OCI-LY7 (cell line): ENCODE measurements around the gene SLIRP. TPM values are rescaled to one million over a fixed set of nuclear protein-coding genes. Genes with fewer than 3 reads are reported as not detected.

Experiments used
- BruUV-seq: library from RNA; stranded (reverse); fragments of 400-500 nt; replicated peaks from 2 replicates; lab custom pipeline; 2021; lab: Mats Ljungman, UMichigan
- CTCF ChIA-PET: fragments of 300-600 bp; sonication (Branson Sonifier 250); formaldehyde crosslinking; loops from one replicate; lab custom pipeline; 2022; ENCODE audit warnings: antibody characterized with exemption; ENCODE audit not compliant: unreplicated experiment; lab: Charles Lee
- POLR2A ChIA-PET: fragments of 300-600 bp; sonication (Branson Sonifier 250); formaldehyde crosslinking; loops from one replicate; lab custom pipeline; 2022; ENCODE audit warnings: antibody characterized with exemption; lab: Charles Lee
- DNase-seq: peaks from one replicate; pipeline ENCODE4 v3.0.0-alpha.2; 2015; ENCODE audit warnings: low spot score
- H2AFZ ChIP-seq: fragments of 200-600 bp; sonication (generic), shearing (Covaris generic); 2 replicates; pipeline ENCODE4 v1.6.1; 2014; ENCODE audit warnings: mild to moderate bottlenecking, antibody characterized with exemption, low read length, moderate library complexity
- H3K27ac ChIP-seq: fragments of 200-600 bp; sonication (generic); 2 replicates; pipeline ENCODE4 v1.5.1; 2014; ENCODE audit warnings: mixed run types, low read depth, mild to moderate bottlenecking, moderate library complexity, low read length, inconsistent platforms; ENCODE audit not compliant: poor library complexity, severe bottlenecking
- H3K36me3 ChIP-seq: fragments of 200-600 bp; sonication (generic); 2 replicates; pipeline ENCODE4 v1.6.1; 2014; ENCODE audit warnings: mild to moderate bottlenecking, antibody characterized with exemption, low read length, moderate library complexity, mixed read lengths; ENCODE audit not compliant: insufficient read depth
- H3K4me1 ChIP-seq: fragments of 200-600 bp; sonication (generic); 2 replicates; pipeline ENCODE4 v1.5.1; 2014; ENCODE audit warnings: mild to moderate bottlenecking, low read length; ENCODE audit not compliant: insufficient read depth, poor library complexity, severe bottlenecking
- H3K4me2 ChIP-seq: fragments of 200-600 bp; sonication (generic); 2 replicates; pipeline ENCODE4 v1.6.1; 2014; ENCODE audit warnings: mild to moderate bottlenecking, low read length
- H3K4me3 ChIP-seq: fragments of 200-600 bp; sonication (generic); 2 replicates; pipeline ENCODE4 v1.5.1; 2014; ENCODE audit warnings: mild to moderate bottlenecking, low read depth, low read length; ENCODE audit not compliant: poor library complexity, severe bottlenecking
- H3K79me2 ChIP-seq: fragments of 200-600 bp; sonication (generic); 2 replicates; pipeline ENCODE4 v1.6.1; 2016; ENCODE audit warnings: low read depth, mild to moderate bottlenecking, low read length, moderate library complexity, mixed read lengths; ENCODE audit not compliant: insufficient read depth
- H3K9me2 ChIP-seq: fragments of 200-600 bp; sonication (generic); 2 replicates; pipeline ENCODE4 v1.6.1; 2016; ENCODE audit warnings: mild to moderate bottlenecking, low read length, mixed read lengths; ENCODE audit not compliant: insufficient read depth
- H3K9me3 ChIP-seq: fragments of 200-600 bp; sonication (generic); 2 replicates; pipeline ENCODE4 v1.6.1; 2014; ENCODE audit warnings: mild to moderate bottlenecking, mixed run types, low read length, mixed read lengths
- H4K20me1 ChIP-seq: fragments of 200-600 bp; sonication (generic); 2 replicates; pipeline ENCODE4 v1.6.1; 2014; ENCODE audit warnings: mild to moderate bottlenecking, antibody characterized with exemption, low read length, moderate library complexity, mixed read lengths; ENCODE audit not compliant: insufficient read depth
- EZH2phosphoT487 ChIP-seq: fragments of 200-600 bp; sonication (generic); IDR thresholded peaks from 2 replicates; pipeline ENCODE4 v1.6.1; 2018; ENCODE audit warnings: low read depth, borderline replicate concordance, mild to moderate bottlenecking, mixed run types, antibody characterized with exemption, low read length, moderate library complexity, mixed read lengths
- intact Hi-C: fragments of 100-400 bp; cut with micrococcal nuclease; formaldehyde crosslinking; loops from one replicate; pipeline ENCODE4 v1.10.0; 2022; ENCODE audit not compliant: unreplicated experiment
- total RNA-seq, 2 experiments: library from RNA; depleted of rRNA in 1 of 2; stranded (reverse); fragments of >200 nt in 1 of 2; shearing (Covaris generic) in 1 of 2; gene quantifications; 2 replicates each; pipeline ENCODE4 v1.2.3, GENCODE V29; 2014 to 2022
- TF ChIP-seq, protein P1 (sequence below): fragments of 200-600 bp; sonication (generic); conservative IDR thresholded peaks from 2 replicates; pipeline ENCODE4 v1.5.1; 2014; ENCODE audit warnings: mild to moderate bottlenecking, antibody characterized with exemption, low read length, moderate library complexity, mixed read lengths

SLIRP gene
- total RNA-seq, 2 experiments from 2014 or later: 147 to 159 TPM

DNA sequence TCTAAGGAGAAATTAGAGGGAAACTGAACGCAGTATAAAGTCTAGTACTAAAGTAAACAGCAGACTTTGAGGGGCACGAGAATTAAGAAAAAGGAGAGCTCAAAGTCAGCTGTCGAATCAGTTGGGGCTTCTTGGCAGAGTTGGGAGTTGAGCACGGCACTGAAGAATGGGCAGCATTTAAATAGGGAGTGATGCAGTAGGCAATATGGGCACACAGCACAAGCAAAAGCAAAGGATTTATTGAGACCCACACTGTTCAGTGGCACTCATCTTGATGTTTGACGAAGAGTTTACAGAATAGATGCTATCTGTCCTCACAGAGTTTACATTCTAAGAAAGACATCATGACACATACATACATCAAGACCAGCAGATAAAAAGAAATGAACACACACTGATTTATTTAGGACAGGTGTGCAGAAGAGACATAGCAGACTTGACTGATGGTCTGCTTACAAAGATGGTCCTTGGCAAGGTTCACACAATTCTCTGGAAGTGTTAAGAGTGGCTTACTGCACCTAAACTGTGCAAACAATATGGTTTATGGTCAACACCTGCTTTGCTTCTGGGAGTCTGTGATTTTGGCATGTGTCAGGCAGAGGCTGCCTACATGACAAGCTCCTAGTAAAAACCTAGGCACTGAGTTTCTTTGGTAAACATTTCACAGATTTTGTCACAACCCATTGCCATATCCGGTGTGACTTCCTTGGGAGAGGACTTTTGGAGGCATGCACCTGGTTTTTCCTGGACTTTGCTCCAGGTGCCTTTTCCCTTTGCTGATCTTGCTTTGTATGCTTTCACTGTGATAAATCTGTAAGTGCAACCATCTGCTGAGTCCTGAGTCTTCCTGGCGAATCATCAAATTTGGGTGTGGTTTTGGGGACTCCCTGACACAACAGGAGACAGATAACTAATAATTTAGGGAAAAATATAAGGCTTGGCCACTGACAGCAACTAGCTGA, 26.4 kb upstream of the SLIRP start:
- no peak overlapping the region for H3K4me2 ChIP-seq
- POLR2A ChIA-PET: interaction anchor here (0.6 to 1.0 kb wide), 2 partner anchors 38 to 95 kb away, joined by 3 read pairs; no protein-coding TSS in a partner anchor
- H3K79me2 ChIP-seq: no peaks in the 10 kb centered on the region
- no peaks in the 10 kb centered on the region for H3K9me2 ChIP-seq
- BruUV-seq: no TSS peak
- no peaks in the 10 kb centered on the region for H4K20me1 ChIP-seq
- no peak overlapping the region for H2AFZ ChIP-seq
- H3K36me3 ChIP-seq: peaks cover 37% of the 10 kb centered on the region
- H3K4me1 ChIP-seq: no peaks in the 10 kb centered on the region
- no peak overlapping the region for H3K27ac ChIP-seq
- DNase-seq: no peak
- H3K9me3 ChIP-seq: no peaks in the 10 kb centered on the region
- intact Hi-C loops: no loop called here
- no peak for TF ChIP-seq EZH2phosphoT487
- TF ChIP-seq, protein P1, sequence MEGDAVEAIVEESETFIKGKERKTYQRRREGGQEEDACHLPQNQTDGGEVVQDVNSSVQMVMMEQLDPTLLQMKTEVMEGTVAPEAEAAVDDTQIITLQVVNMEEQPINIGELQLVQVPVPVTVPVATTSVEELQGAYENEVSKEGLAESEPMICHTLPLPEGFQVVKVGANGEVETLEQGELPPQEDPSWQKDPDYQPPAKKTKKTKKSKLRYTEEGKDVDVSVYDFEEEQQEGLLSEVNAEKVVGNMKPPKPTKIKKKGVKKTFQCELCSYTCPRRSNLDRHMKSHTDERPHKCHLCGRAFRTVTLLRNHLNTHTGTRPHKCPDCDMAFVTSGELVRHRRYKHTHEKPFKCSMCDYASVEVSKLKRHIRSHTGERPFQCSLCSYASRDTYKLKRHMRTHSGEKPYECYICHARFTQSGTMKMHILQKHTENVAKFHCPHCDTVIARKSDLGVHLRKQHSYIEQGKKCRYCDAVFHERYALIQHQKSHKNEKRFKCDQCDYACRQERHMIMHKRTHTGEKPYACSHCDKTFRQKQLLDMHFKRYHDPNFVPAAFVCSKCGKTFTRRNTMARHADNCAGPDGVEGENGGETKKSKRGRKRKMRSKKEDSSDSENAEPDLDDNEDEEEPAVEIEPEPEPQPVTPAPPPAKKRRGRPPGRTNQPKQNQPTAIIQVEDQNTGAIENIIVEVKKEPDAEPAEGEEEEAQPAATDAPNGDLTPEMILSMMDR: no peak
- H3K4me3 ChIP-seq: no peak overlapping the region
- CTCF ChIA-PET: no interaction called here

GRCh38 chr14:77682158-77682553, 25.7 kb upstream of the SLIRP start:
- H3K4me3 ChIP-seq: no peak overlapping the region
- no peak for TF ChIP-seq EZH2phosphoT487
- TF ChIP-seq, protein P1: no peak
- no peaks in the 10 kb centered on the region for H3K9me3 ChIP-seq
- no peak overlapping the region for H3K4me2 ChIP-seq
- intact Hi-C loops: no loop called here
- POLR2A ChIA-PET: interaction anchor here (1.0 kb wide), 1 partner anchor 37 kb away, joined by 3 read pairs; no protein-coding TSS in a partner anchor
- CTCF ChIA-PET: no interaction called here
- no peak for DNase-seq
- BruUV-seq: no TSS peak
- no peaks in the 10 kb centered on the region for H4K20me1 ChIP-seq
- H3K4me1 ChIP-seq: no peaks in the 10 kb centered on the region
- no peak overlapping the region for H3K27ac ChIP-seq
- H2AFZ ChIP-seq: no peak overlapping the region
- H3K79me2 ChIP-seq: no peaks in the 10 kb centered on the region
- peaks cover 40% of the 10 kb centered on the region for H3K36me3 ChIP-seq
- H3K9me2 ChIP-seq: no peaks in the 10 kb centered on the region

- Histone ChIP-seq H3K9me3 (no peaks in the 10 kb centered on the region), H4K20me1 (no peaks in the 10 kb centered on the region), H3K27ac (no peak overlapping the region), H3K4me3 (no peak overlapping the region), H3K4me2 (no peak overlapping the region), H2AFZ (no peak overlapping the region), H3K79me2 (no peaks in the 10 kb centered on the region), H3K9me2 (no peaks in the 10 kb centered on the region), H3K36me3 (peaks cover 81% of the 10 kb centered on the region), H3K4me1 (no peaks in the 10 kb centered on the region)
- no peak for DNase-seq
- no TSS peak for BruUV-seq
- no peak for TF ChIP-seq EZH2phosphoT487
- TF ChIP-seq, protein P1: no peak
- CTCF ChIA-PET: no interaction called here
- intact Hi-C loops: no loop called here
- POLR2A ChIA-PET: interaction anchor here (0.7 kb wide), 1 partner anchor 45 kb away, joined by 3 read pairs; no protein-coding TSS in a partner anchor
These were observed 16.6 kb upstream of the SLIRP start for GRCh38 chr14:77691259-77691658.
